Neural progenitor cell (in vitro differentiated cells): ENCODE results near the gene RERE.

Source experiments
- EZH2 ChIP-seq: fragments of 200-600 bp; sonication (generic); IDR thresholded peaks from 2 replicates; pipeline ENCODE4 v1.6.1; 2017; ENCODE audit warnings: antibody characterized with exemption, mild to moderate bottlenecking, moderate library complexity
- EZH2phosphoT487 ChIP-seq: fragments of 200-600 bp; sonication (generic); IDR thresholded peaks from 2 replicates; pipeline ENCODE4 v1.6.1; 2017; ENCODE audit warnings: antibody characterized with exemption
- TF ChIP-seq, protein P1 (sequence below): fragments of 200-600 bp; sonication (generic); IDR thresholded peaks from 2 replicates; pipeline ENCODE4 v1.5.1; 2017; ENCODE audit warnings: antibody characterized with exemption, mild to moderate bottlenecking

- TF ChIP-seq, protein P1, sequence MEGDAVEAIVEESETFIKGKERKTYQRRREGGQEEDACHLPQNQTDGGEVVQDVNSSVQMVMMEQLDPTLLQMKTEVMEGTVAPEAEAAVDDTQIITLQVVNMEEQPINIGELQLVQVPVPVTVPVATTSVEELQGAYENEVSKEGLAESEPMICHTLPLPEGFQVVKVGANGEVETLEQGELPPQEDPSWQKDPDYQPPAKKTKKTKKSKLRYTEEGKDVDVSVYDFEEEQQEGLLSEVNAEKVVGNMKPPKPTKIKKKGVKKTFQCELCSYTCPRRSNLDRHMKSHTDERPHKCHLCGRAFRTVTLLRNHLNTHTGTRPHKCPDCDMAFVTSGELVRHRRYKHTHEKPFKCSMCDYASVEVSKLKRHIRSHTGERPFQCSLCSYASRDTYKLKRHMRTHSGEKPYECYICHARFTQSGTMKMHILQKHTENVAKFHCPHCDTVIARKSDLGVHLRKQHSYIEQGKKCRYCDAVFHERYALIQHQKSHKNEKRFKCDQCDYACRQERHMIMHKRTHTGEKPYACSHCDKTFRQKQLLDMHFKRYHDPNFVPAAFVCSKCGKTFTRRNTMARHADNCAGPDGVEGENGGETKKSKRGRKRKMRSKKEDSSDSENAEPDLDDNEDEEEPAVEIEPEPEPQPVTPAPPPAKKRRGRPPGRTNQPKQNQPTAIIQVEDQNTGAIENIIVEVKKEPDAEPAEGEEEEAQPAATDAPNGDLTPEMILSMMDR: no peak
- TF ChIP-seq EZH2: no peak
- TF ChIP-seq EZH2phosphoT487: no peak
Measured at GRCh38 chr1:8679929-8680663, 137.3 kb downstream of the RERE start.
